GM21717 (cell line): ENCODE measurements around the gene ARHGEF38.

ENCODE experiments used
- ATAC-seq: cut with Tn5 transposase; IDR thresholded peaks from one replicate; pipeline ENCODE4 v1.9.1; 2021; ENCODE audit warnings: mild to moderate bottlenecking, moderate library complexity; ENCODE audit not compliant: unreplicated experiment

ARHGEF38 gene

GRCh38 chr4:105558277-105558676 lies 5.9 kb downstream of the ARHGEF38 start:
- no peak for ATAC-seq

GRCh38 chr4:105560421-105560848 lies 8.0 kb downstream of the ARHGEF38 start:
- ATAC-seq = no peak

GRCh38 chr4:105563352-105563751 lies 10.9 kb downstream of the ARHGEF38 start:
- no peak for ATAC-seq

- no peak for ATAC-seq
Measured at GRCh38 chr4:105568584-105568983, 16.2 kb downstream of the ARHGEF38 start.

GRCh38 chr4:105569057-105569865 lies 16.8 kb downstream of the ARHGEF38 start:
- ATAC-seq = no peak

- no peak for ATAC-seq
Measured at GRCh38 chr4:105569866-105570236, 17.4 kb downstream of the ARHGEF38 start.

- no peak for ATAC-seq
Measured at GRCh38 chr4:105572296-105572695, 19.9 kb downstream of the ARHGEF38 start.

- ATAC-seq = no peak
Measured at GRCh38 chr4:105586638-105587328, 34.4 kb downstream of the ARHGEF38 start.

- ATAC-seq = no peak
Measured at GRCh38 chr4:105587841-105588240, 35.4 kb downstream of the ARHGEF38 start.

- ATAC-seq = no peak
Measured at GRCh38 chr4:105588252-105588651, 35.8 kb downstream of the ARHGEF38 start.

- ATAC-seq = no peak
Measured at GRCh38 chr4:105591573-105591972, 39.2 kb downstream of the ARHGEF38 start.

- peak; percentile 89 for ATAC-seq
Measured at GRCh38 chr4:105594099-105595010, 41.9 kb downstream of the ARHGEF38 start.

GRCh38 chr4:105596684-105597083 lies 44.3 kb downstream of the ARHGEF38 start:
- ATAC-seq = no peak

GRCh38 chr4:105598052-105598451 lies 45.6 kb downstream of the ARHGEF38 start:
- ATAC-seq = no peak

GRCh38 chr4:105598787-105599186 lies 46.4 kb downstream of the ARHGEF38 start:
- no peak for ATAC-seq

GRCh38 chr4:105599482-105599881 lies 47.1 kb downstream of the ARHGEF38 start:
- no peak for ATAC-seq

GRCh38 chr4:105599932-105600655 lies 47.7 kb downstream of the ARHGEF38 start:
- no peak for ATAC-seq

- no peak for ATAC-seq
Measured at GRCh38 chr4:105600951-105601350, 48.5 kb downstream of the ARHGEF38 start.

GRCh38 chr4:105601406-105601805 lies 49.0 kb downstream of the ARHGEF38 start:
- ATAC-seq = no peak

GRCh38 chr4:105603158-105603557 lies 50.7 kb downstream of the ARHGEF38 start:
- no peak for ATAC-seq

- ATAC-seq = no peak
Measured at GRCh38 chr4:105605493-105605892, 53.1 kb downstream of the ARHGEF38 start.
